A673 (cell line): ENCODE data around the gene SCAMP3. TPM values are rescaled to one million over a fixed set of nuclear protein-coding genes. Genes with fewer than 3 reads are reported as not detected.

Experiments
- BruUV-seq: library from RNA; stranded (reverse); fragments of 400-500 nt; replicated peaks from 2 replicates; lab custom pipeline; 2021; lab: Mats Ljungman, UMichigan
- CTCF ChIA-PET: fragments of 300-600 bp; sonication (Branson Sonifier 250); formaldehyde crosslinking; loops from one replicate; lab custom pipeline; 2022; ENCODE audit warnings: antibody characterized with exemption; lab: Charles Lee
- POLR2A ChIA-PET: fragments of 300-600 bp; sonication (Branson Sonifier 250); formaldehyde crosslinking; loops from one replicate; lab custom pipeline; 2022; ENCODE audit warnings: antibody characterized with exemption; ENCODE audit not compliant: low non-redundant PET; lab: Charles Lee
- DNase-seq: peaks from one replicate; pipeline ENCODE4 v3.0.0-alpha.2; 2015; ENCODE audit warnings: low spot score
- H3K27ac ChIP-seq: fragments of 200-600 bp; sonication (generic); 2 replicates; pipeline ENCODE4 v1.5.1; 2016; ENCODE audit warnings: mixed run types, low read depth, mild to moderate bottlenecking, mixed read lengths, antibody characterized with exemption, low read length; ENCODE audit not compliant: poor library complexity, severe bottlenecking
- H3K27me3 ChIP-seq: fragments of 200-600 bp; sonication (generic); replicated peaks from 2 replicates; pipeline ENCODE4 v1.6.1; 2017; ENCODE audit warnings: mixed run types, low read depth, mild to moderate bottlenecking, mixed read lengths, antibody characterized with exemption, low read length; ENCODE audit not compliant: insufficient read depth, poor library complexity
- H3K36me3 ChIP-seq: fragments of 200-600 bp; sonication (generic); 2 replicates; pipeline ENCODE4 v1.6.1; 2016; ENCODE audit warnings: mixed run types, mild to moderate bottlenecking, mixed read lengths, antibody characterized with exemption, low read length; ENCODE audit not compliant: insufficient read depth, poor library complexity, severe bottlenecking
- H3K4me1 ChIP-seq: fragments of 200-600 bp; sonication (generic); 2 replicates; pipeline ENCODE4 v1.6.1; 2017; ENCODE audit warnings: mixed run types, mild to moderate bottlenecking, mixed read lengths, antibody characterized with exemption, low read length; ENCODE audit not compliant: insufficient read depth, poor library complexity, severe bottlenecking
- H3K4me3 ChIP-seq: fragments of 200-600 bp; sonication (generic); 2 replicates; pipeline ENCODE4 v1.5.1; 2016; ENCODE audit warnings: low read depth, mixed run types, mild to moderate bottlenecking, mixed read lengths, low read length; ENCODE audit not compliant: poor library complexity, severe bottlenecking
- H3K9me3 ChIP-seq: fragments of 200-600 bp; sonication (generic); 2 replicates; pipeline ENCODE4 v1.6.1; 2016; ENCODE audit warnings: mixed run types, low read depth, mild to moderate bottlenecking, mixed read lengths, antibody characterized with exemption, low read length; ENCODE audit not compliant: poor library complexity, severe bottlenecking
- EZH2 ChIP-seq: fragments of 200-600 bp; sonication (generic); IDR thresholded peaks from 2 replicates; pipeline ENCODE4 v1.6.1; 2017; ENCODE audit warnings: borderline replicate concordance, low read depth, mild to moderate bottlenecking, mixed read lengths, antibody characterized with exemption, low read length; ENCODE audit not compliant: poor library complexity, severe bottlenecking
- intact Hi-C: fragments of 100-400 bp; cut with micrococcal nuclease; formaldehyde crosslinking; loops from one replicate; pipeline ENCODE4 v1.10.0; 2022; ENCODE audit not compliant: unreplicated experiment
- total RNA-seq: library from RNA; stranded (reverse); gene quantifications from 2 replicates; pipeline ENCODE4 v1.2.3, GENCODE V29; 2021
- TF ChIP-seq, protein P1 (sequence below): fragments of 300-800, 200-600 bp; sonication (generic); conservative IDR thresholded peaks from 2 replicates; pipeline ENCODE4 v1.5.1; 2017; ENCODE audit warnings: low read depth, mild to moderate bottlenecking, antibody characterized with exemption, low read length, moderate library complexity, mixed read lengths

Gene SCAMP3
- total RNA-seq, 1 experiment from 2014 or later, result 115 TPM

DNA sequence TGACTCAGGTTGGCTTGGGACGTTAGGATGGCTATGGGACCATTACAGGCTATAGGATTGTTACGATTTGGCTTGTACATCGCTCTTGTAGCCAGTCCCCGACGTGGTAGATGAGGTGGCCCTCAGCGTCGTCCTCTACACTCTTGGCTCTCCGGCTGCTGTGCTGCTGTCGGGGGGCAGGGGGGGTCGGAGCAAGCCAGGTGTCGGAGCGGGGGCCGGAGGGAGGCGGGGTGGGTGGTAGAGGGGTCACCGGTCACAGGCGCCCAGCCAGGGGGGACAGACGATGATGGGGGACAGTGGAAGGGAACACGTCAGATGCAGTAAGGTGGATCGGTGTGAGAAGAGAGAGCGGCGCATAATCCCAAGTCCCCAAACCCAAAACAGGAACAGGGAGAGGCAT, 6.5 kb upstream of the SCAMP3 start:
- ChIA-PET POLR2A (no interaction called here), CTCF (no interaction called here)

DNA sequence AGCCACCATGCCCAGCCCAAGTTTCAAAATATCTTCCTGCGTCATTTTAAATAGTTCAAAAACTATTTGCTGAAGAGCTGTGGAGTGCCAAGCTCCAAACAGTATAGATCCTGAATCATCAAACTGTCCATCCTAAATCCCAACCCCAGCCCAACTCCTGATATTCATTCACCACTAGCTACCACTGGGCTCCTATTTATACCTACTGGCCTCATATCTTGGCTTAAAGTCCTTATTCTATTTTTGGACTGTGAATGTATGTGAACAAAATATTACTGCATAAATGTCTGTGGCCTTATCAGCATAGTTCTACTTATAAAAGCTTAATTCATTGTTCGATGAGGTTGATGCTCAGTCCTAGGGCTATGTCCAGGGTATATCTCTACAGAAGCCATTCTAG, 5.2 kb upstream of the SCAMP3 start:
- H3K4me1 ChIP-seq, result peaks cover 11% of the 10 kb centered on the region
- ChIA-PET CTCF (interaction anchor here (0.5 kb wide), 1 partner anchor 12 kb away, joined by 3 read pairs; the partner anchor contains the start of gene ENTREP3), POLR2A (no interaction called here)
- no peak overlapping the region for H3K4me3 ChIP-seq
- no peaks in the 10 kb centered on the region for H3K27me3 ChIP-seq
- H3K9me3 ChIP-seq, result no peaks in the 10 kb centered on the region
- no TSS peak for BruUV-seq
- intact Hi-C loops, result no loop called here
- no peak overlapping the region for H3K27ac ChIP-seq
- TF ChIP-seq, protein P1, sequence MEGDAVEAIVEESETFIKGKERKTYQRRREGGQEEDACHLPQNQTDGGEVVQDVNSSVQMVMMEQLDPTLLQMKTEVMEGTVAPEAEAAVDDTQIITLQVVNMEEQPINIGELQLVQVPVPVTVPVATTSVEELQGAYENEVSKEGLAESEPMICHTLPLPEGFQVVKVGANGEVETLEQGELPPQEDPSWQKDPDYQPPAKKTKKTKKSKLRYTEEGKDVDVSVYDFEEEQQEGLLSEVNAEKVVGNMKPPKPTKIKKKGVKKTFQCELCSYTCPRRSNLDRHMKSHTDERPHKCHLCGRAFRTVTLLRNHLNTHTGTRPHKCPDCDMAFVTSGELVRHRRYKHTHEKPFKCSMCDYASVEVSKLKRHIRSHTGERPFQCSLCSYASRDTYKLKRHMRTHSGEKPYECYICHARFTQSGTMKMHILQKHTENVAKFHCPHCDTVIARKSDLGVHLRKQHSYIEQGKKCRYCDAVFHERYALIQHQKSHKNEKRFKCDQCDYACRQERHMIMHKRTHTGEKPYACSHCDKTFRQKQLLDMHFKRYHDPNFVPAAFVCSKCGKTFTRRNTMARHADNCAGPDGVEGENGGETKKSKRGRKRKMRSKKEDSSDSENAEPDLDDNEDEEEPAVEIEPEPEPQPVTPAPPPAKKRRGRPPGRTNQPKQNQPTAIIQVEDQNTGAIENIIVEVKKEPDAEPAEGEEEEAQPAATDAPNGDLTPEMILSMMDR, result no peak
- no peak for TF ChIP-seq EZH2
- H3K36me3 ChIP-seq, result peaks cover 90% of the 10 kb centered on the region
- DNase-seq, result no peak

More for the DNA sequence above, 6.5 kb upstream of the SCAMP3 start:
- Histone ChIP-seq H3K27ac (no peak overlapping the region), H3K4me1 (peaks cover 10% of the 10 kb centered on the region), H3K27me3 (no peaks in the 10 kb centered on the region), H3K9me3 (no peaks in the 10 kb centered on the region), H3K4me3 (no peak overlapping the region), H3K36me3 (peaks cover 79% of the 10 kb centered on the region)
- intact Hi-C loops, result no loop called here
- no peak for DNase-seq
- no peak for TF ChIP-seq EZH2
- TF ChIP-seq, protein P1, result no peak
- BruUV-seq, result no TSS peak

DNA sequence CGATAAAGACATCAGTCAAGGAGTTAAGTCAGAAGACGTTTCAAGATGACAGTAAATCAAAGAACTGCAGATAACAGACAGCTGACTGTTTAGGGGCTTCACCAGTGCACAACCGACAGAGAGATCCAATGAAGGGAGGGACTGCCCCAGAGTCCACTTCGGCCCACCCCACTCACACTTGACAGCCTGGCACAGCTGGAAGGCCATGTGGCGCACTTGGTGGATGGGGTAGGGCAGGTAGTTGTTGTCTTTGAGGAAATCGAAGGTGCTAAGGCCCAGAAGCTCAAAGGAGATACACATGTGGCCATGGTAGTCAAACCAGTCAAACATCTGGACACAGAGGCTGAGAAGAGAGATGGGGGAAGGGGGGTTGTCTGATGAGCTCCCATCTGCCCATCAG, 4.4 kb upstream of the SCAMP3 start:
- no peak for TF ChIP-seq EZH2
- TF ChIP-seq, protein P1, result no peak
- BruUV-seq, result no TSS peak
- peaks cover 3% of the 10 kb centered on the region for H3K4me1 ChIP-seq
- H3K27me3 ChIP-seq, result no peaks in the 10 kb centered on the region
- intact Hi-C loops, result no loop called here
- peak overlapping the region; percentile 38 for H3K27ac ChIP-seq
- H3K36me3 ChIP-seq, result peaks cover 86% of the 10 kb centered on the region
- ChIA-PET CTCF (no interaction called here), POLR2A (no interaction called here)
- H3K4me3 ChIP-seq, result no peak overlapping the region
- H3K9me3 ChIP-seq, result no peaks in the 10 kb centered on the region
- DNase-seq, result no peak
